Muscle of arm (tissue), 12 donors: Measurements from ENCODE around the gene PCDHGA3. TPM values are rescaled to one million over a fixed set of nuclear protein-coding genes. Genes with fewer than 3 reads are reported as not detected.
"Not testable (repeated sequence)": the region's sequence is repeated elsewhere in the genome, so short reads cannot be mapped to it uniquely, and the experiment has no call there.

ENCODE experiments used
- DNase-seq: peaks from one replicate; pipeline ENCODE4 v3.0.0-alpha.2; 2013
- polyA plus RNA-seq, 12 donors: library from polyadenylated mRNA; unstranded; fragments of 120-200 nt; gene quantifications; one replicate each; pipeline ENCODE4 v1.2.1, GENCODE V29; 2013; ENCODE audit not compliant: insufficient read length in 12 of 12

PCDHGA3 gene
- polyA plus RNA-seq, 12 donors, result 1.2 to 1.8 (median 1.4) TPM; not detected in 2

- DNase-seq, result no peak
Measured at GRCh38 chr5:141345327-141345726, 1.7 kb downstream of the PCDHGA3 start.

- DNase-seq, result not testable (repeated sequence)
Measured at GRCh38 chr5:141346017-141346416, 2.4 kb downstream of the PCDHGA3 start.

- no peak for DNase-seq
Measured at GRCh38 chr5:141349917-141350619, 6.4 kb downstream of the PCDHGA3 start, which contains the start of gene PCDHGB1. Gene PCDHGB1, plus strand, starts transcription at chr5:141350099. Its CDS starts 162 bp downstream, at chr5:141350261.

- DNase-seq, result no peak
Measured at GRCh38 chr5:141351591-141351990, 8.0 kb downstream of the PCDHGA3 start.

- DNase-seq, result no peak
Measured at GRCh38 chr5:141354900-141355469, 11.4 kb downstream of the PCDHGA3 start, which contains the start of gene PCDHGA4. Gene PCDHGA4, plus strand, starts transcription at chr5:141355021. Its CDS starts 87 bp downstream, at chr5:141355108.

GRCh38 chr5:141355641-141356040, 12.0 kb downstream of the PCDHGA3 start:
- DNase-seq, result no peak

GRCh38 chr5:141356133-141356532, 12.5 kb downstream of the PCDHGA3 start:
- no peak for DNase-seq

GRCh38 chr5:141356950-141357349, 13.3 kb downstream of the PCDHGA3 start:
- DNase-seq, result no peak

- no peak for DNase-seq
Measured at GRCh38 chr5:141359790-141360426, 16.3 kb downstream of the PCDHGA3 start, which contains the start of gene PCDHGB2. Gene PCDHGB2, plus strand, starts transcription at chr5:141359994. Its CDS starts 142 bp downstream, at chr5:141360136.

- DNase-seq, result no peak
Measured at GRCh38 chr5:141360685-141361084, 17.1 kb downstream of the PCDHGA3 start.

GRCh38 chr5:141362719-141363118, 19.1 kb downstream of the PCDHGA3 start:
- DNase-seq, result no peak

GRCh38 chr5:141363952-141364660, 20.5 kb downstream of the PCDHGA3 start, which contains the start of gene PCDHGA5:
Gene PCDHGA5, plus strand, starts transcription at chr5:141364162. Its CDS starts 169 bp downstream, at chr5:141364331.
- DNase-seq, result no peak

GRCh38 chr5:141366016-141366896, 22.6 kb downstream of the PCDHGA3 start:
- no peak for DNase-seq

GRCh38 chr5:141369994-141370848, 26.6 kb downstream of the PCDHGA3 start, which contains the start of gene PCDHGB3:
Gene PCDHGB3, plus strand, starts transcription at chr5:141370242. Its CDS starts 153 bp downstream, at chr5:141370395.
- DNase-seq, result no peak

- no peak for DNase-seq
Measured at GRCh38 chr5:141371572-141372475, 28.2 kb downstream of the PCDHGA3 start.

- no peak for DNase-seq
Measured at GRCh38 chr5:141373673-141374317, 30.2 kb downstream of the PCDHGA3 start, which contains the start of gene PCDHGA6. Gene PCDHGA6, plus strand, starts transcription at chr5:141373891. Its CDS starts 193 bp downstream, at chr5:141374084.

GRCh38 chr5:141374627-141375026, 31.0 kb downstream of the PCDHGA3 start:
- no peak for DNase-seq
